Testis (tissue), 2 donors: Measurements from ENCODE around the gene OR4F15.
"Not testable (repeated sequence)": the region's sequence is repeated elsewhere in the genome, so short reads cannot be mapped to it uniquely, and the experiment has no call there.

Source experiments
- POLR2A ChIP-seq: fragments of 450-650 bp; IDR thresholded peaks from one replicate; pipeline ENCODE4 v1.6.1; 2017; ENCODE audit warnings: antibody characterized with exemption, mild to moderate bottlenecking, moderate library complexity
- TF ChIP-seq, protein P1 (sequence below), 3 experiments: fragments of 450-650 bp in 2 of 3; fragments of 200-600 bp in 1 of 3; sonication (generic) in 1 of 3; IDR thresholded peaks; one replicate each; pipeline ENCODE4 v1.5.1; 2016 to 2019; ENCODE audit warnings: antibody characterized with exemption in 3 of 3, mild to moderate bottlenecking in 2 of 3, moderate library complexity in 1 of 3

DNA sequence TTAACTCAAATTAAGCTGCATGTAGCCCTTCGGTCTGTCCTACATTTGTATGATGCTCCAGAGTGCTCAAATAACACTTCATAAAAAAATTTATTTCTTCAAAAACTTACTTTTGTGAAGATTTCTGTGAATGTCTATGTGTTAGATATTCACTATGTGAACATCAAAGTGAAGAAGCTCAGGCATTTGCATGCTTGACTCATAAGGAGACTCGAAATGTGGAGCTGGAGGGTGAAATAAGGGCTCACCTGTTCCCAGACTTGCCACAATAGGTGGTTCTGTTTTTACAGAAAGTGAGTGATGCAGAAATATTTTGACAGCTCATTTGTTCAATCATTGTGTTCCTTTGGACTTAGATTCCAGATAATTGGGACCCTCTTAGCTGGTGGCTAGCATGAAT is 25.6 kb upstream of the OR4F15 start:
- TF ChIP-seq, protein P1, sequence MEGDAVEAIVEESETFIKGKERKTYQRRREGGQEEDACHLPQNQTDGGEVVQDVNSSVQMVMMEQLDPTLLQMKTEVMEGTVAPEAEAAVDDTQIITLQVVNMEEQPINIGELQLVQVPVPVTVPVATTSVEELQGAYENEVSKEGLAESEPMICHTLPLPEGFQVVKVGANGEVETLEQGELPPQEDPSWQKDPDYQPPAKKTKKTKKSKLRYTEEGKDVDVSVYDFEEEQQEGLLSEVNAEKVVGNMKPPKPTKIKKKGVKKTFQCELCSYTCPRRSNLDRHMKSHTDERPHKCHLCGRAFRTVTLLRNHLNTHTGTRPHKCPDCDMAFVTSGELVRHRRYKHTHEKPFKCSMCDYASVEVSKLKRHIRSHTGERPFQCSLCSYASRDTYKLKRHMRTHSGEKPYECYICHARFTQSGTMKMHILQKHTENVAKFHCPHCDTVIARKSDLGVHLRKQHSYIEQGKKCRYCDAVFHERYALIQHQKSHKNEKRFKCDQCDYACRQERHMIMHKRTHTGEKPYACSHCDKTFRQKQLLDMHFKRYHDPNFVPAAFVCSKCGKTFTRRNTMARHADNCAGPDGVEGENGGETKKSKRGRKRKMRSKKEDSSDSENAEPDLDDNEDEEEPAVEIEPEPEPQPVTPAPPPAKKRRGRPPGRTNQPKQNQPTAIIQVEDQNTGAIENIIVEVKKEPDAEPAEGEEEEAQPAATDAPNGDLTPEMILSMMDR (IDR thresholded peaks at IDR 0.05), result not testable (repeated sequence)
- TF ChIP-seq POLR2A, result not testable (repeated sequence)
